Activated CD8-positive, alpha-beta T cell treated with anti-CD3 and anti-CD28 coated beads for 36 hours (primary cell): ENCODE data around the gene DHRS7B. TPM values are rescaled to one million over a fixed set of nuclear protein-coding genes. Genes with fewer than 3 reads are reported as not detected.
"Not testable (repeated sequence)": the region's sequence is repeated elsewhere in the genome, so short reads cannot be mapped to it uniquely, and the experiment has no call there.

ENCODE experiments used
- ATAC-seq: fragments of 200-7000 bp; cut with Tn5 transposase; one replicate; pipeline ENCODE4 v1.10.0; 2021; ENCODE audit warnings: mild to moderate bottlenecking, moderate library complexity
- CTCF ChIA-PET: fragments of 350-600 bp; sonication (Branson Sonifier 250); formaldehyde crosslinking; loops from one replicate; lab custom pipeline; 2021; ENCODE audit warnings: antibody characterized with exemption; lab: Charles Lee
- POLR2A ChIA-PET: fragments of 350-600 bp; sonication (Branson Sonifier 250); formaldehyde crosslinking; loops from one replicate; lab custom pipeline; 2021; ENCODE audit warnings: antibody characterized with exemption; lab: Charles Lee
- DNase-seq: peaks from one replicate; pipeline ENCODE4 v3.0.0-alpha.2; 2020
- H3K27ac Mint-ChIP-seq: one replicate; pipeline ENCODE4 v1.8.0; 2021; ENCODE audit warnings: mild to moderate bottlenecking, mixed read lengths
- H3K27me3 Mint-ChIP-seq: one replicate; pipeline ENCODE4 v1.8.0; 2021; ENCODE audit warnings: mixed read lengths
- H3K36me3 Mint-ChIP-seq: one replicate; pipeline ENCODE4 v1.8.0; 2021; ENCODE audit warnings: low read depth, mixed read lengths
- H3K4me1 Mint-ChIP-seq: one replicate; pipeline ENCODE4 v1.8.0; 2021; ENCODE audit warnings: low read depth, mixed read lengths
- H3K4me3 Mint-ChIP-seq: one replicate; pipeline ENCODE4 v1.8.0; 2021; ENCODE audit warnings: mild to moderate bottlenecking, moderate library complexity, mixed read lengths
- H3K9me3 Mint-ChIP-seq: one replicate; pipeline ENCODE4 v1.8.0; 2021; ENCODE audit warnings: mixed read lengths
- intact Hi-C: fragments of 100-400 bp; cut with micrococcal nuclease; formaldehyde crosslinking; loops from one replicate; pipeline ENCODE4 v1.10.0; 2022
- total RNA-seq, 2 experiments: library from RNA; stranded (reverse); gene quantifications; one replicate each; pipeline ENCODE4 v1.2.3, GENCODE V29; 2021
- TF ChIP-seq, protein P1 (sequence below): fragments of 200-600 bp; IDR thresholded peaks from one replicate; pipeline ENCODE4 v1.8.0; 2022; ENCODE audit warnings: antibody characterized with exemption, mild to moderate bottlenecking

DHRS7B gene
- total RNA-seq, 2 experiments from 2014 or later, result 13.5 to 15.3 TPM

DNA sequence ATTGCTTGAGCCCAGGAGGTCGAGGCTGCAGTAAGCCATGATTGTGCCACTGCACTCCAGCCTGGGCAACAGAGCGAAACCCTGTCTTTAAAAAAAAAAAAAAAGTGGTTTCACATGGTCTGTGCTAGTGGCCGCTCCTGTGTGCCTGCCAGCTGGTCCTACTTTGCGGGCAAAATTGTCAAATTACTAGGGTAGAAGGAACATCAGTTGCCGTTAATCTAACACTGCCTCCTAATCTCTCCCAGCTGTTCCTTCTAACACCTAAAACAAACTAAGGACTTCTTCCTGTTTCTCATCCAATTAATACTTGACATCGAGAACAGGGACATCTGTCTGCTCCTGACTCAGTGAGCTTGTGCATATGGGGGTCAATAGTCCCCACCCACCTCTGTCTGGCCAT is 63.3 kb downstream of the DHRS7B start:
- no peak overlapping the region for H3K27ac Mint-ChIP-seq
- CTCF ChIA-PET, result no interaction called here

DNA sequence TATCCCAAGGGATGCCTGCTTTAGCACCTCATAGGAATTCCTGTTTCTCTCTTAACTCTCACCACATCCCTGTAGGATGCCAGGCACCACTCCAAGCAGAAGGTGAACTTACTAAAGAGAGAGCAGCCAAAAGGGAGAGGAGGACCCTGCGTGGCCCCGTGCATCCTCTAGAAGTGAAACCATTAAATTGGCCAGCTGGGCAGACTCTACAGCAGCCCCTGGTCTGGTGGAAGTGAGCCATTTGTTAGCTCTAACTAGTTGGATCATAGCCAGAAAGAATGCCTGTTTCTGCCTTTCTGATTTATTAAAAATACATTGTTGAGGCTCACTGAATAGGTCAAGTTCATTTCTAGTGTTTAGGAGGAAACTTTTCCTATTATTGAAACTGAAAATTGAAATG is 64.9 kb downstream of the DHRS7B start:
- peaks cover 7% of the 10 kb centered on the region for H3K4me1 Mint-ChIP-seq
- CTCF ChIA-PET, result no interaction called here
- POLR2A ChIA-PET, result interaction anchor here (1.1 kb wide), 1 partner anchor 12 kb away, joined by 3 read pairs; no protein-coding TSS in a partner anchor

More for the DNA sequence above, 63.3 kb downstream of the DHRS7B start:
- DNase-seq (no peak), ATAC-seq (no peak)
- intact Hi-C loops, result no loop called here
- no peak overlapping the region for H3K4me3 Mint-ChIP-seq
- H3K4me1 Mint-ChIP-seq, result peaks cover 7% of the 10 kb centered on the region
- POLR2A ChIA-PET, result interaction anchor here (1.3 kb wide), 1 partner anchor 9 kb away, joined by 3 read pairs; no protein-coding TSS in a partner anchor
- H3K9me3 Mint-ChIP-seq, result no peaks in the 10 kb centered on the region
- no peaks in the 10 kb centered on the region for H3K27me3 Mint-ChIP-seq
- peaks cover 3% of the 10 kb centered on the region for H3K36me3 Mint-ChIP-seq
- TF ChIP-seq, protein P1, sequence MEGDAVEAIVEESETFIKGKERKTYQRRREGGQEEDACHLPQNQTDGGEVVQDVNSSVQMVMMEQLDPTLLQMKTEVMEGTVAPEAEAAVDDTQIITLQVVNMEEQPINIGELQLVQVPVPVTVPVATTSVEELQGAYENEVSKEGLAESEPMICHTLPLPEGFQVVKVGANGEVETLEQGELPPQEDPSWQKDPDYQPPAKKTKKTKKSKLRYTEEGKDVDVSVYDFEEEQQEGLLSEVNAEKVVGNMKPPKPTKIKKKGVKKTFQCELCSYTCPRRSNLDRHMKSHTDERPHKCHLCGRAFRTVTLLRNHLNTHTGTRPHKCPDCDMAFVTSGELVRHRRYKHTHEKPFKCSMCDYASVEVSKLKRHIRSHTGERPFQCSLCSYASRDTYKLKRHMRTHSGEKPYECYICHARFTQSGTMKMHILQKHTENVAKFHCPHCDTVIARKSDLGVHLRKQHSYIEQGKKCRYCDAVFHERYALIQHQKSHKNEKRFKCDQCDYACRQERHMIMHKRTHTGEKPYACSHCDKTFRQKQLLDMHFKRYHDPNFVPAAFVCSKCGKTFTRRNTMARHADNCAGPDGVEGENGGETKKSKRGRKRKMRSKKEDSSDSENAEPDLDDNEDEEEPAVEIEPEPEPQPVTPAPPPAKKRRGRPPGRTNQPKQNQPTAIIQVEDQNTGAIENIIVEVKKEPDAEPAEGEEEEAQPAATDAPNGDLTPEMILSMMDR, result no peak

DNA sequence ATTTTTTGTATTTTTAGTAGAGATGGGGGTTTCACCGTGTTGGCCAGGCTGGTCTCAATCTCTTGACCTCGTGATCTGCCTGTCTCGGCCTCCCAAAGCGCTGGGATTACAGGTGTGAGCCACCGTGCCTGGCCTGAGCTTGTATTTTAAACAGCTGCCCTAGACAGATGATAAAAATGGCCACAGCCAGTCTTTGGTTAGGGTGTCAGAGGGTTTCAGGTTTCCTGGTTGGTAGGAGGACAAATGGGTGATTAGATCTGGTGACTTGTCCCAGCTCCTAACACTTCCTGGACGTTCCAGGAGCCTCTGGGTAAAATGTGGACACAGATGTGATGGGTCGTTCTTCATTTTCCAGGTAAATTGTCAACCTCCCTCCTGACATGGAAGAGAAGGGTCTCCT is 65.7 kb downstream of the DHRS7B start:
- intact Hi-C loops, DNase-seq, ATAC-seq, H3K27ac Mint-ChIP-seq, H3K4me3 Mint-ChIP-seq, H3K4me1 Mint-ChIP-seq, H3K9me3 Mint-ChIP-seq, H3K27me3 Mint-ChIP-seq: not testable (repeated sequence)
- peaks cover 13% of the 10 kb centered on the region for H3K36me3 Mint-ChIP-seq
- CTCF ChIA-PET, result interaction anchor here (1.9 kb wide), 1 partner anchor 21 kb away, joined by 5 read pairs; the partner anchor contains the start of gene TMEM11
- POLR2A ChIA-PET, result interaction anchor here (1.1 kb wide), 1 partner anchor 11 kb away, joined by 3 read pairs; no protein-coding TSS in a partner anchor

More for the DNA sequence above, 64.9 kb downstream of the DHRS7B start:
- DNase-seq, result no peak
- TF ChIP-seq, protein P1, result no peak
- Mint-ChIP-seq H3K36me3 (peaks cover 6% of the 10 kb centered on the region), H3K4me3 (no peak overlapping the region), H3K9me3 (no peaks in the 10 kb centered on the region), H3K27me3 (no peaks in the 10 kb centered on the region), H3K27ac (no peak overlapping the region)
- intact Hi-C loops, result no loop called here
- ATAC-seq, result no peak

DNA sequence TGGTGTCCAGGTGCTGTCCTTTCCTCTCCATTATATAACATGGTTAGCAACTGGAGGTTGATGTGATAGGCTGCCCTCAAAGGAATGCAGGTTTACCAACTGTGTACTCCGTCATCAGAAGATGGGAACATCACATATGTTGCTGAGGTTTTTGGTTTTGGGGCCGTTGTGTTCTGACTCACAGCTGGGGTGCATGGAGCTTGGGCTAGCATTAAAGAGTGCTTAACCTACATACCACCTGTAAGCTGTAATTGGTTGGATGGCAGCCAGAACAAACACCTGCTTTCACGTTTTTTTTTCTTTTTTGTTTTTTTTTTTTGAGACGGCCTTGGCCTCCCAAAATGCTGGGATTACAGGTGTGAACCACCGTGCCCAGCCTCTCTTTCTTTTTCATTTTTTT is 66.3 kb downstream of the DHRS7B start:
- no peaks in the 10 kb centered on the region for H3K27me3 Mint-ChIP-seq
- TF ChIP-seq, protein P1, result no peak
- H3K4me3 Mint-ChIP-seq, result no peak overlapping the region
- peak; percentile 51 for ATAC-seq
- POLR2A ChIA-PET, result no interaction called here
- CTCF ChIA-PET, result interaction anchor here (1.9 kb wide), 1 partner anchor 21 kb away, joined by 5 read pairs; the partner anchor contains the start of gene TMEM11
- no peaks in the 10 kb centered on the region for H3K9me3 Mint-ChIP-seq
- peak; percentile 23 for DNase-seq
- H3K27ac Mint-ChIP-seq, result no peak overlapping the region
- peaks cover 19% of the 10 kb centered on the region for H3K36me3 Mint-ChIP-seq
- intact Hi-C loops, result no loop called here
- H3K4me1 Mint-ChIP-seq, result peaks cover 7% of the 10 kb centered on the region

DNA sequence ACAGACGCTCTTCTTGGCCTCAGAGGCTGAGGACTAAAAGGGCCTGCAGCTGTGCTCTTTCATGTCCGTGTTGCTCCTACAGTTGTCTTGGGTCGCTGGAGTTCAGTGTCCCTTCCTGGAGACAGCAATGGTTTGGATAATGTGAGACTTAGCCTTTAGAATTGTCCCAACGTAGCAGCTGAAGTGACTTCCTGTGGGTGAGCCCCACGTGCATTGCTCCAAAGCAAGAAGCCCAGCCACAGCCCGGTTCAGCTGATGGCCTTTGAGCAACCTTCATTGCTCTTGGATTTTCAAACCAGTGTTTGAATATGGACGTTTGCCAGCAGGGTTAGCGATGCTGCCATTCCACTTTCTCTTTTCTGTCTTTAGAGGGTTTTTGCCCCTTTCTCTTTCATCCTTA is 67.5 kb downstream of the DHRS7B start:
- ATAC-seq (no peak), DNase-seq (no peak)
- POLR2A ChIA-PET, result interaction anchor here (2.1 kb wide), 1 partner anchor 17 kb away, joined by 4 read pairs; no protein-coding TSS in a partner anchor
- Mint-ChIP-seq H3K27ac (no peak overlapping the region), H3K27me3 (no peaks in the 10 kb centered on the region), H3K4me1 (peaks cover 7% of the 10 kb centered on the region), H3K9me3 (no peaks in the 10 kb centered on the region), H3K4me3 (no peak overlapping the region), H3K36me3 (peaks cover 22% of the 10 kb centered on the region)
- intact Hi-C loops, result no loop called here
- TF ChIP-seq, protein P1, result no peak
- CTCF ChIA-PET, result interaction anchor here (1.3 to 1.9 kb wide), 3 partner anchors 17 to 73 kb away, joined by 3 to 5 read pairs (median 4); partner anchors contain the start of gene TMEM11
